A549 treated with ZK216348 at 1 μM for 4 hours (cell line): ENCODE data around the gene WDR41. TPM values are rescaled to one million over a fixed set of nuclear protein-coding genes. Genes with fewer than 3 reads are reported as not detected.

Experiments used
- total RNA-seq: library from RNA; stranded (reverse); fragments of 200-300 nt; extraction: Qiagen RNA extraction; gene quantifications from 5 replicates; pipeline ENCODE4 v1.2.3, GENCODE V29; 2022; ENCODE audit warnings: low read depth

The WDR41 gene, protein sequence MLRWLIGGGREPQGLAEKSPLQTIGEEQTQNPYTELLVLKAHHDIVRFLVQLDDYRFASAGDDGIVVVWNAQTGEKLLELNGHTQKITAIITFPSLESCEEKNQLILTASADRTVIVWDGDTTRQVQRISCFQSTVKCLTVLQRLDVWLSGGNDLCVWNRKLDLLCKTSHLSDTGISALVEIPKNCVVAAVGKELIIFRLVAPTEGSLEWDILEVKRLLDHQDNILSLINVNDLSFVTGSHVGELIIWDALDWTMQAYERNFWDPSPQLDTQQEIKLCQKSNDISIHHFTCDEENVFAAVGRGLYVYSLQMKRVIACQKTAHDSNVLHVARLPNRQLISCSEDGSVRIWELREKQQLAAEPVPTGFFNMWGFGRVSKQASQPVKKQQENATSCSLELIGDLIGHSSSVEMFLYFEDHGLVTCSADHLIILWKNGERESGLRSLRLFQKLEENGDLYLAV
- 38.9 to 61.4 TPM (median 42.4 TPM) in 5 replicates for total RNA-seq

DNA sequence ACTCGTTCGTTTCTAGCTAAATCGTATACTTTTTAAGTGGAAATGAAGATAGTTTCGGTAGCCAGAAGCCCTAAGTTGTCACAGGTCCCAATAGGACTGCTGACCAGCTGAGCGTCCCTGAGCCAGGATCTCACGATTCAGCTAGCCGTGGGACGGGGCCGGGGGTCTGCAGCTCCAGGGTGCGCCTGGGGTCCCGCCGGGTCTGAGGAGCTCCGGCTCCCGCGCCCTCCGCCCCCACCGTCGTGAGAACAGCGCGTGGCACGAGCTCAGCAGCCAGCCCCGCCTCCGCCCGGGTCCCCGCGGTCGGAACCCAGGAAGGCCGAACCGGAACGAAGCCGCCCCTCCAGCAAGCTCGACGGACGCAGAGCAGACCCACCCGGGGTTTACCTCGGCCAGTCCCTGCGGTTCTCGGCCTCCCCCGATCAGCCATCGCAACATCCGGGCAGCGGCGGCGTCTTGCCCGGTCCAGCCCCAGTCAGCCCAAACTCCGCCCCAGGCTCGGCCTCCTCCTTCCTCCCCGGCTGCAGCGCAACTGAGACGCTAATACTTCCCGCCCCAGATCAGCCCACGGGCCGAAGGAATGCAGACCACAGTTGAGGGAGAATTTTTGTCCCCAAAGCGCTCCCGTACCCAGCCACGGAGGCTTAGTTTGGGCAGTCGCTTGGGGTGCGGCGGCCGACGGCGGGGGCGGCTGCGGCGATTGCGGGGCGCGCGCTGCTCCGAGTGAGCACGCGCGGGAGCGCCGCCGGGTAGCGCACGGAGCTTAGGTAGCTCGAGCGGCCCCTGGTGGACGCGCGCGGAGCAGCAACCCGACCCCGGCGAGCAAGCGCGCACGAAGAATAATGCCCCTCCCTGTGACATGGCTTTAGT, at the start of gene WDR41:
TSS of gene WDR41 (minus strand) at position 534 of the 870 bp plus-strand sequence. CDS start at position 438, 96 bp downstream.

Other genes starting within 250 kb of the WDR41 start
- 0.07 to 0.16 TPM (median 0.11 TPM) in 5 replicates for gene OTP, start 146.4 kb upstream of the WDR41 start, total RNA-seq